Measurements from ENCODE around the gene UBE2E2.

DNA sequence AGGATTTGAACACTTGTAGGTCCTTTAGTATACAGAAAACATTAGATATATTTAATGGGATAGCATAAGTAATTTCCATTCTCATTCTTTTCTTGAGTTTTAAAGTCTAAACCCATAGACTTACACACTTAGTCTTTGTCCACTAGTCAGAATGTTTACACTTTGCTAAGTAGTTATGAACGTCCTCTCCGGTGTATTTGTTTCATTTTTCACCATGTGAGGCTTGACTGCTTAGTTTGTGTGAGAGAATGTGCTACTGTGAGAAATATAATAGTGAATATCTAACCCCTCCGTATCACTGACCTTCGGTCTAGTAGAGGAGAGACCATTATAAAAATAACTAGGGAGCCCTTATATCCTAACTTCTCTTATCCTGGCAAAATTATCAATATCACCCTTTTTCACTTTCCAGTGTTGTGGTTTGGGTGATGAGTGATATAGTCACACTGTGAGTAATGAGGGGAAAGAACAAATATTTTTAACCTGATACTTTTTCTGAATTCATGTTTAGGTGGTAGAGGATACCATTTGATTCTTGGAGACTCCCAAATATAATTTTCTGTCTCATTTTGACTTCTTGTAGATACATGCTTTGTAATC, 122.4 kb downstream of the UBE2E2 start:
- TF ChIP-seq HDAC1 (CRISPR knock-in tag; IDR thresholded peaks at IDR 0.05), result no peak
- no peak for TF ChIP-seq RELA (CRISPR knock-in tag; IDR thresholded peaks at IDR 0.05)
- no peak for TF ChIP-seq BRD4 (CRISPR knock-in tag; IDR thresholded peaks at IDR 0.05)
- TF ChIP-seq CEBPB (IDR thresholded peaks at IDR 0.05; ENCODE audit: borderline replicate concordance, low read depth, low read length), result no peak
- TF ChIP-seq, protein P1, sequence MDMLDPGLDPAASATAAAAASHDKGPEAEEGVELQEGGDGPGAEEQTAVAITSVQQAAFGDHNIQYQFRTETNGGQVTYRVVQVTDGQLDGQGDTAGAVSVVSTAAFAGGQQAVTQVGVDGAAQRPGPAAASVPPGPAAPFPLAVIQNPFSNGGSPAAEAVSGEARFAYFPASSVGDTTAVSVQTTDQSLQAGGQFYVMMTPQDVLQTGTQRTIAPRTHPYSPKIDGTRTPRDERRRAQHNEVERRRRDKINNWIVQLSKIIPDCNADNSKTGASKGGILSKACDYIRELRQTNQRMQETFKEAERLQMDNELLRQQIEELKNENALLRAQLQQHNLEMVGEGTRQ (IDR thresholded peaks at IDR 0.05; ENCODE audit: low read depth, low read length), result no peak
- TF ChIP-seq, protein P1 (CRISPR knock-in tag; IDR thresholded peaks at IDR 0.05; ENCODE audit: borderline replicate concordance), result no peak

Measured in HepG2 (cell line).